IPS-15b (cell line): Measurements from ENCODE around the gene PRM2.
A peak's percentile ranks its signal among the peaks of the same experiment; 100 is the strongest.

Source experiments
- H3K27me3 ChIP-seq: one replicate; pipeline ENCODE4 v1.6.1; 2013; ENCODE audit warnings: low read length; ENCODE audit not compliant: control insufficient read depth, insufficient read depth
- H3K36me3 ChIP-seq: one replicate; pipeline ENCODE4 v1.6.1; 2013; ENCODE audit warnings: low read length; ENCODE audit not compliant: control insufficient read depth, insufficient read depth
- H3K4me1 ChIP-seq: one replicate; pipeline ENCODE4 v1.6.1; 2013; ENCODE audit warnings: mild to moderate bottlenecking, low read length; ENCODE audit not compliant: control insufficient read depth, insufficient read depth
- H3K4me3 ChIP-seq: one replicate; pipeline ENCODE4 v1.5.1; 2013; ENCODE audit warnings: low read depth, low read length
- H3K9ac ChIP-seq: one replicate; pipeline ENCODE4 v1.6.1; 2013; ENCODE audit warnings: low read depth, mild to moderate bottlenecking, low read length
- H3K9me3 ChIP-seq: one replicate; pipeline ENCODE4 v1.6.1; 2013; ENCODE audit warnings: mild to moderate bottlenecking, low read length; ENCODE audit not compliant: control insufficient read depth, insufficient read depth

Gene PRM2, protein sequence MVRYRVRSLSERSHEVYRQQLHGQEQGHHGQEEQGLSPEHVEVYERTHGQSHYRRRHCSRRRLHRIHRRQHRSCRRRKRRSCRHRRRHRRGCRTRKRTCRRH

DNA sequence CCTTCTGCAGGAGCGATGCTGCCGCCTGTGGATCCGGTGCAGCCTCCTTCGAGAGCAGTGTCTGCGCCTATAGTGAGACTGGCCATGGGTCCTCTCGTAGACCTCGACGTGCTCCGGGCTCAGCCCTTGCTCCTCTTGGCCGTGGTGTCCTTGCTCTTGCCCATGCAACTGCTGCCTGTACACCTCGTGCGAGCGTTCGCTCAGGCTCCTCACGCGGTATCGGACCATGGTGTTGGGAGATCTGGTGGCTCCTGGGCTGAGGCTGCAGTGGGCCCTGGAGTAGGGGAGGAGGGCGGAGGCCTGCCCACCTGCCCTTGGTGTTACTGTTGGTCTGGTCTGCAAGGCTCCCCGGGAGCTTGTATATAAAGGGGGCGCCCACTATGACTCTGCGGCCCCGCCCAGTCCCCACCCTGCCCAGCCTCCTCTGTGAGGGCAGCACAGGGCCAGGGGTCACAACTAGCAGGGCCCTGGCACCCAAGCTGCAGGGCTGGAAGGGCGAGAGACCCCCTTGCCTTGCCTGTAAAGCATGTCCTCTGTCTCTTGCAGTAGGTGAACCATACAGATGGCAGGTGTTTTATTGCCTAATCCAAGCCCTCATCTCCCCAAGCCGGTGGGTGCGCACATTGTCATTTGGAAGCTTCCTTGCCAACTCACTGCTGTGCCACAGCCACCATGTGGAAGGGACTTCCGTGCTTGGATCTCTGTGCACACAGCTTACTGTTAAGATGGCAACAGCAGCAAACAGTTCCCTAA is at the start of gene PRM2:
TSS of gene PRM2 (minus strand) at position 338 of the 753 bp plus-strand sequence. CDS start at position 228, 110 bp downstream.
- H3K9ac ChIP-seq = no peak within 1 kb of the TSS
- H3K27me3 ChIP-seq = no peaks in the 10 kb centered on the region

DNA sequence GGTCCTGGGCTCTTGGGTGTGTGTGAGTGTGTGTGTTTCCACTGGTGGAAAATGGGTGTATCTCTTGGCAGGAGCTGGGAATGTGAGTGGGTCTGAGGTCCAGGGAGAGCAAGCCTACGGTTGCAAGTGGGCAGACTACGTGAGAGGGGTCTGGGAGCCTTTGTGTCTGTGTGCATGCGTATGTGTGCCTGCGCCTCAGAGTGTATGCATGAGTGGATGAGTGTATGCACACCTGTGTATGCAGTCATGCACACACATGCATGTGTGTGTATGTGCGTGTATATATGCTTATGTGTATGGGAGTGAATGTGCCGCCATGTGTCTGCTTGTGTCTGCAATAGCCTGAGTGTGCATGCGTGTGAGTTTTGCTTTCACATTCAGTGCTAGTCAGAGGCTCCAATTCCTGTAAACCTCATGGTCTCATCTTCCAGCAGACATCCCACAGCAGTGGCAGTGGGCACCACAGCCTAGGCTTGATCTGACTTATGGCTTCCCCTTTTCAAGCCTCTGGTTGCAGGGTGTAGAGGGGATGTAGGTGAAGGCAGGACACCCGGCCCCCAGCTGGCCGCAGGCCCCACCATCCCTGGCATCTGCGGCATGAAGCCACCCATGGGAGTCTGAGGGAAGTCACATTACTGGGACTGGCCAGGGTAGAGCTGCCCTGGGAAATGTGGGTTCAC is 49.3 kb upstream of the PRM2 start:
- no peaks in the 10 kb centered on the region for H3K36me3 ChIP-seq
- no peaks in the 10 kb centered on the region for H3K9me3 ChIP-seq
- H3K9ac ChIP-seq = peak overlapping the region; percentile 9
- no peak overlapping the region for H3K4me3 ChIP-seq
- H3K27me3 ChIP-seq = no peaks in the 10 kb centered on the region
- peaks cover 20% of the 10 kb centered on the region for H3K4me1 ChIP-seq

More for the DNA sequence above, at the start of gene PRM2:
- no peaks in the 10 kb centered on the region for H3K9me3 ChIP-seq
- no peaks in the 10 kb centered on the region for H3K4me1 ChIP-seq
- H3K36me3 ChIP-seq = no peaks in the 10 kb centered on the region
- H3K4me3 ChIP-seq = no peak within 1 kb of the TSS

DNA sequence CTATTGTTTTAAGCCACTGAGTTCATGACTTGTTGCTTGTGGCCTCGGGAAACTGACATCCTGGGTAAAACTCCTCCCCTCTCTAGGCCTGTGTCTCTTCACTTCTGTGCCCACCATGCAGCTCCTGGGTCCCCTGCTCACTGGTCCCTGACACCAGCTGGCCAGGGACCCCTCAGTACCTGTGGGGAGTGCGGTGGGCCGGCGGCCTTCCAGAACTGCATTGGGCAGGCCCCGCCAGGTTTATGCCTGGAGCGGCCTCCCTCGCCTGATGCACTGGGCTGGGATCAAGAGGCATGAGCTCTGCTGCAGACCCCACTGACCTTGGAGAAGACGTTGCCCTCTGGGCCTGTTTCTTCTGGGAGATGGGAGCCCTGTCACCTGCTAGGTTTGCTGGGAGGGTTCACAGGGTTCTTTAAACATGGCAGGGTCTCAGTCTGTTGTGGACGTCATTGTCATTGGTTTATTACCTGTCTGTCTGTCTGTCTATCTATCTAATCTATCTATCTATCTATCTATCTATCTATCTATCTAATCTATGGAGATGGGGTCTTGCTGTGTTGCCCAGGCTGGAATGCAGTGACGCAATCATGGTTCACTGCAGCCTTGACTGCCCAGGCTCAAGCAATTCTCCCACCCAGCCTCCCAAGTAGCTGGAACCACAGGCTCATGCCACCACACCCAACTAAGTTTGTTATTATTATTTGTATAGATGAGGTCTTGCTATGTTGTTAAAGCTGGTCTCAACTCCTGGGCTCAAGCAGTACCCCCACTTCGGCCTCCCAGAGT is 47.5 kb upstream of the PRM2 start:
- no peak overlapping the region for H3K4me3 ChIP-seq
- H3K9ac ChIP-seq = no peak overlapping the region
- H3K27me3 ChIP-seq = no peaks in the 10 kb centered on the region
- peaks cover 12% of the 10 kb centered on the region for H3K4me1 ChIP-seq
- peaks cover 2% of the 10 kb centered on the region for H3K36me3 ChIP-seq
- H3K9me3 ChIP-seq = no peaks in the 10 kb centered on the region

DNA sequence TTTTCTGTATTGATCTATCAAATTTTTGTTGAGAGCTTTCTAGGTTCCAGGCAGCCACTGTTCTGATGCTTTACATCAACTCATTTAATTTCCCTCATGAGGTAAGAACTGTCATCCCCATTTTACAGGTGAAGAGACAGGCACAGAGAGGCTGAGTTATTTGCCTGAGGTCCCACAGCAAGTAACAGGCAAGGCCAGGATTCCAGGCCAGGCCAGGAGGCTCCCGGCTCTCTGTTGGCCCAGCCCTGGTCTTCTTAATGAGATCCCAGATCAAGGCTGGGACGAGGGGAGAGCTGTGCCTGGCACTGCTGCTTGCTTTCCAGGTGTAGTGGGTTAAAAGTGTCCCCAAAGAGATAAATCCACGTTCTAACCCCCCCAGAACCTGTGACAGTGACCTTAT is 46.5 kb upstream of the PRM2 start:
- peaks cover 7% of the 10 kb centered on the region for H3K4me1 ChIP-seq
- peaks cover 2% of the 10 kb centered on the region for H3K36me3 ChIP-seq
- no peaks in the 10 kb centered on the region for H3K27me3 ChIP-seq
- H3K4me3 ChIP-seq = no peak overlapping the region
- H3K9ac ChIP-seq = no peak overlapping the region
- H3K9me3 ChIP-seq = no peaks in the 10 kb centered on the region

DNA sequence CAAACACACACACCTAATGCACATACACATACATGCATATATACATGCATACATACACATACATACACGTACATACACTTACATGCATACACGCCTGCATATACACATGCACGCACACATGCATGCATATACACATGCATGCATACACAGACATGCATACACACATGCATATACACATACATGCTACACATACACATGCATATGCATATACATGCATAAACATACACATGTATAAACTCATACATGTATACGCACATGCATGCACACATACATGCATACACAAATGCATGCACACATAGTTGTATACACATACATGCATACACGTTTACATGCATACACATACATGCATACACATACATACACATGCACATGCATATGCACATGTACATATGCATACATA is 45.4 kb upstream of the PRM2 start:
- no peak overlapping the region for H3K9ac ChIP-seq
- no peaks in the 10 kb centered on the region for H3K9me3 ChIP-seq
- no peaks in the 10 kb centered on the region for H3K27me3 ChIP-seq
- H3K4me1 ChIP-seq = peaks cover 4% of the 10 kb centered on the region
- H3K36me3 ChIP-seq = peaks cover 2% of the 10 kb centered on the region
- no peak overlapping the region for H3K4me3 ChIP-seq

DNA sequence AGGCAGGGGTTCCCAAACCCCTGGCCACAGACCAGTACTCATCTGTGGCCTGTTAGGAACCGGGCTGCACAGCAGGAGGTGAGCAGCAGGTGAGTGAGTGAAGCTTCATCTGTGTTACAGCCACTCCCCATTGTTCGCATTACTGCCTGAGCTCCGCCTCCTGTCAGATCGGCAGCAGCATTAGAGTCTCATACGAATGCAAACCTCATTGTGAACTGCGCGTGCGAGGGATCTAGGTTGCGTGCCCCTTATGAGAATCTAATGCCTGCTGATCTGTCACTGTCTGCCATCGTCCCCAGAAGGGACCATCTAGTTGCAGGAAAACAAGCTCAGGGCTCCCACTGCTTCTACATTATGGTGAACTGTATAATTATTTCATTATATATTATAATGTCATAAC is 43.9 kb upstream of the PRM2 start:
- peaks cover 11% of the 10 kb centered on the region for H3K4me1 ChIP-seq
- no peaks in the 10 kb centered on the region for H3K9me3 ChIP-seq

DNA sequence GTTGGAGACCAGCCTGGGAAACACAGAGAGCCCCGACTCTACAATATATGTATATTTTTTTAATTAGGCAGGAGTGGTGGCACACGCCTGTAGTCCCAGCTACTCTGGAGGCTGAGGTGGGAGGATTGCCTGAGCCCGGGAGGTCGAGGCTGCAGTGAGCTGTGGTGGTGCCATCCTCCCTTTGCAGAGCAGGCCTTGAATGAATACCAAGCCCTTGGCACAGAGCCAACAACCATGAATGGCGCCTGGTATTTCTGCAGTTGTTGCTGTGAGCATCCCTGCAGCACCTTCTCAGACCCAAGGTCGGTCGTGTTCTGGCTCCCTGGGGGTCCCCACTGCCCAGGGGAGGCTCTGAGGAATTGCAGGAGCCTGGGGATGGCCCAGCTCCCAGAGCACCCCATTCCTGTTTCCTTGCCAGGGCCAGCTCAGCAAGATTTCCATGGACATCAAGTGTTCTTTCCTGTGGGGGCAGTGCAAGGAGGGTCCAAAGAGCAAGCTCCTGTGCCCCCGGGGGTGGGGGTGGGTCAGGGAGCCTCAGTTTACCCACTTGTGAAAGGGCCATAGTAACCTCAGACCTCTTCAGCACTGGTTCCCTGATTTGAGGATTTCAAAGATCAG is 43.4 kb upstream of the PRM2 start:
- H3K9ac ChIP-seq = no peak overlapping the region
- H3K36me3 ChIP-seq = peaks cover 2% of the 10 kb centered on the region
- no peaks in the 10 kb centered on the region for H3K27me3 ChIP-seq
- H3K4me1 ChIP-seq = peaks cover 13% of the 10 kb centered on the region
- H3K4me3 ChIP-seq = no peak overlapping the region
- H3K9me3 ChIP-seq = no peaks in the 10 kb centered on the region

More for the DNA sequence above, 43.9 kb upstream of the PRM2 start:
- no peak overlapping the region for H3K9ac ChIP-seq
- H3K36me3 ChIP-seq = peaks cover 2% of the 10 kb centered on the region
- H3K27me3 ChIP-seq = no peaks in the 10 kb centered on the region
- H3K4me3 ChIP-seq = no peak overlapping the region

DNA sequence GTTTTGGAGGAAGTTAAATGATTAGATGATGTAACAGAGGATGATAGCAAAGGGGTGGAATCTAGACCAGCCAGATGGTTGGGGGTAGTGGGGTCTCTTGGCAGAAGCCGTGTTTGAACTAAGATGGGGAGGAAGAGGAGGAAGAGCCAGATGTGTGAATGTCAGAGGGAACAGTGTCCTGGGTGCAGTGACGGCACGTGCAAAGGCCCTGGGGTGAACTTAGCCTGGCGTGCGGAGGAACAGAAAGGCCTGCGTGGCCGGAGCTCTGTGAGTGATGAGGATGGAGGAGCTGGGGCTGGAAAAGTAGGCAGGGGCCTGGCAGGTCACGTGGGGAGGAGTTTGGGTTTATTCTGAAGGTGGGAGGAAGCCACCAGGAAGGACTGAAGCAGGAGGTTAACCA is 42.5 kb upstream of the PRM2 start:
- H3K9me3 ChIP-seq = no peaks in the 10 kb centered on the region

DNA sequence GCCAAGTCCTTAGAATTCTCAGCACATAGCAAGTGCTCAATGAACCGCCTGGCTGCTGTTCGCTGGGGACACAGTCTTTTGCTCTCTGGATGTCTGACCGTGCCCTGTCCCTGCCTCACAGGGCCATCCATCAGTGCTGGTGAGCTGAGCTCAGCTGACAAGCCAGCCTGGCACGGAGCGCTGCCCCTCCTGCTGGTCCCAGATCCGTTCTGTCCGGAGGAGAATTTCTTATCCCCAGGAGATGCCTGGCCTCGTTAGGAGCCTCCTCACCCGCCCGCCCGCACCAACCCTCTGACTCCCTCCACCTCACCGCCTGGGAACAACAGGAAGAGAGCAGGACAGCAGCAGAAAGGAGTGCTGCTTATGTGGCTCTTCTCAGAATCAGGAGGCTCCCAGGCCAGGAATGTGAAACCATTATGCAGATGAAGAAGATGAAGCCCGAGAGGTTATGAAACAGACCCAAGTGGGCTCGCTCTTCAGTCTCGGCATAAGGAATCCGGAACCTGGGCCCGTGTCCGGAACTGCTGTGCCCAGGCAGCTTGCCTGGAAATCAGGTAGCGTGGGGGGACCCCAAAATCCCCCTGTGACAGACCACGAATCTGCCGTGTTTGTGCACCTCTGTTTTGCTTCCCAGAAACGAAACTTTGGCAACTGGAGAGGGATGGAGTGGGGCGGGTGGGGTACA is 40.2 kb upstream of the PRM2 start:
- Histone ChIP-seq H3K36me3 (peaks cover 2% of the 10 kb centered on the region), H3K9me3 (no peaks in the 10 kb centered on the region), H3K4me1 (peaks cover 30% of the 10 kb centered on the region), H3K9ac (peak overlapping the region; percentile 38), H3K27me3 (no peaks in the 10 kb centered on the region), H3K4me3 (peak overlapping the region; percentile 53)

More for the DNA sequence above, 42.5 kb upstream of the PRM2 start:
- no peak overlapping the region for H3K4me3 ChIP-seq
- no peak overlapping the region for H3K9ac ChIP-seq
- peaks cover 2% of the 10 kb centered on the region for H3K36me3 ChIP-seq
- H3K27me3 ChIP-seq = no peaks in the 10 kb centered on the region
- peaks cover 15% of the 10 kb centered on the region for H3K4me1 ChIP-seq

DNA sequence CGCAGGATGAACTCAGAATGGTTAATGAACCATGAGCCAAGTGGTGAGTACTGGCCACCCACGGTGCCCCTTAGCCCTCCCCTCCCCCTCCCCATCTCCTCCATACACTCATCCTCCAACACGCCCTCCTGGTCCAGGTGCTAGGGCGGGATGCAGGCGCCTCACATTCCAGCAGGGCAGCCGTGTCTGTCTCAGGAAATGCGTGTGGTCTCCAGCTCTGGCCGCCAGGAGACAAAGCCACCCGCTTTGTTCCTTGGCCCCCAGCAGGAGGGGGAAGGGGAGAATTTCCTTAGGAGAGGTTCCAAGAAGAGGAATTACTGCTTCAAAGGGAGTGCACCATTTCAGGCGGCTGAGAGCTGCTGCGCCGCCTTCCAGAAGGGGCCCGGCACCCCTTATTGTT is 39.2 kb upstream of the PRM2 start:
- peaks cover 30% of the 10 kb centered on the region for H3K4me1 ChIP-seq
- H3K9ac ChIP-seq = no peak overlapping the region

More for the DNA sequence above, 39.2 kb upstream of the PRM2 start:
- peaks cover 2% of the 10 kb centered on the region for H3K36me3 ChIP-seq
- no peaks in the 10 kb centered on the region for H3K9me3 ChIP-seq
- H3K4me3 ChIP-seq = peak overlapping the region; percentile 53
- no peaks in the 10 kb centered on the region for H3K27me3 ChIP-seq
